HEK293 (cell line): Measurements from ENCODE around the gene LEMD1.

Experiments used
- CTCF ChIA-PET: fragments of 350-600 bp; formaldehyde crosslinking; extraction: SDS; loops from one replicate; lab custom pipeline; 2021; ENCODE audit warnings: antibody characterized with exemption; lab: Yijun Ruan, JAX
- POLR2A ChIA-PET: fragments of 300-600 bp; formaldehyde crosslinking; extraction: SDS; loops from one replicate; lab custom pipeline; 2020; ENCODE audit warnings: antibody characterized with exemption, inconsistent platforms; lab: Yijun Ruan, JAX
- H3K27ac ChIP-seq: fragments of 200-500 bp; sonication (Bioruptor generic); 2 replicates; pipeline ENCODE4 v1.5.1; 2014; ENCODE audit warnings: low read depth, low read length, control low read depth, inconsistent platforms; ENCODE audit errors: extremely low read depth
- H3K36me3 ChIP-seq, 2 experiments: fragments of 200-500 bp in 1 of 2; sonication (Bioruptor generic) in 1 of 2; 1 replicate in 1 of 2; 2 replicates in 1 of 2; pipeline ENCODE4 v1.5.1; 2014 to 2017; ENCODE audit warnings: inconsistent platforms in 2 of 2, low read length in 2 of 2; ENCODE audit not compliant: control insufficient read depth in 2 of 2, insufficient read depth in 1 of 2
- H3K4me1 ChIP-seq: fragments of 200-500 bp; sonication (Bioruptor generic); 2 replicates; pipeline ENCODE4 v1.5.1; 2014; ENCODE audit warnings: mild to moderate bottlenecking, low read length, inconsistent platforms; ENCODE audit not compliant: control insufficient read depth, insufficient read depth
- H3K4me3 ChIP-seq: 2 replicates; pipeline ENCODE4 v1.5.1; 2011; ENCODE audit warnings: low read depth, mild to moderate bottlenecking, control low read depth, low read length, moderate library complexity
- H3K9me3 ChIP-seq: fragments of 200-500 bp; sonication (Bioruptor generic); 2 replicates; pipeline ENCODE4 v1.5.1; 2014; ENCODE audit warnings: low read depth, low read length, inconsistent platforms; ENCODE audit not compliant: control insufficient read depth, insufficient read depth
- ATF2 ChIP-seq: fragments of 450-650 bp; formaldehyde crosslinking; IDR thresholded peaks from 2 replicates; pipeline ENCODE4 v1.5.1; 2016; ENCODE audit warnings: missing biosample characterization, missing genetic modification characterization, low read depth
- CTCF ChIP-seq: fragments of 450-650 bp; formaldehyde crosslinking; IDR thresholded peaks from 2 replicates; pipeline ENCODE4 v1.5.1; 2016; ENCODE audit warnings: missing biosample characterization, missing genetic modification characterization
- EGR2 ChIP-seq: fragments of 450-650 bp; formaldehyde crosslinking; IDR thresholded peaks from 2 replicates; pipeline ENCODE4 v1.5.1; 2016; ENCODE audit warnings: low read depth, missing biosample characterization, missing genetic modification characterization
- IKZF3 ChIP-seq: fragments of 450-650 bp; IDR thresholded peaks from 2 replicates; pipeline ENCODE4 v1.5.0; 2018; ENCODE audit warnings: missing biosample characterization, mild to moderate bottlenecking, missing genetic modification characterization, moderate library complexity
- PRDM6 ChIP-seq: fragments of 450-650 bp; formaldehyde crosslinking; IDR thresholded peaks from 2 replicates; pipeline ENCODE4 v1.5.1; 2017; ENCODE audit warnings: missing biosample characterization, missing genetic modification characterization
- ZBTB17 ChIP-seq: fragments of 450-650 bp; formaldehyde crosslinking; IDR thresholded peaks from 2 replicates; pipeline ENCODE4 v1.5.1; 2016; ENCODE audit warnings: missing biosample characterization, missing genetic modification characterization
- ZBTB49 ChIP-seq: fragments of 450-650 bp; formaldehyde crosslinking; IDR thresholded peaks from 2 replicates; pipeline ENCODE4 v1.5.1; 2016; ENCODE audit warnings: missing biosample characterization, missing genetic modification characterization, low read depth
- ZBTB7A ChIP-seq: fragments of 450-650 bp; formaldehyde crosslinking; IDR thresholded peaks from 2 replicates; pipeline ENCODE4 v1.5.1; 2016; ENCODE audit warnings: low read depth, missing biosample characterization, missing genetic modification characterization
- ZFHX2 ChIP-seq: fragments of 450-650 bp; formaldehyde crosslinking; conservative IDR thresholded peaks from 2 replicates; pipeline ENCODE4 v1.5.1; 2016; ENCODE audit warnings: missing biosample characterization, missing genetic modification characterization
- ZNF175 ChIP-seq: fragments of 450-650 bp; formaldehyde crosslinking; IDR thresholded peaks from 2 replicates; pipeline ENCODE4 v1.5.1; 2016; ENCODE audit warnings: missing biosample characterization, missing genetic modification characterization
- ZNF521 ChIP-seq: fragments of 450-650 bp; formaldehyde crosslinking; IDR thresholded peaks from 2 replicates; pipeline ENCODE4 v1.5.1; 2017; ENCODE audit warnings: missing biosample characterization, mild to moderate bottlenecking, missing genetic modification characterization
- ZNF585B ChIP-seq: fragments of 450-650 bp; formaldehyde crosslinking; IDR thresholded peaks from 2 replicates; pipeline ENCODE4 v1.5.1; 2016; ENCODE audit warnings: missing biosample characterization, missing genetic modification characterization
- ZNF664 ChIP-seq: fragments of 450-650 bp; formaldehyde crosslinking; IDR thresholded peaks from 2 replicates; pipeline ENCODE4 v1.5.1; 2016; ENCODE audit warnings: missing biosample characterization, missing genetic modification characterization
- ZNF76 ChIP-seq: fragments of 450-650 bp; formaldehyde crosslinking; IDR thresholded peaks from 2 replicates; pipeline ENCODE4; 2016; ENCODE audit warnings: low read depth, missing biosample characterization, missing genetic modification characterization, borderline replicate concordance

Gene LEMD1

GRCh38 chr1:205357567-205357966 is 64.3 kb downstream of the LEMD1 start:
- TF ChIP-seq ZBTB49 (no peak), CTCF (no peak), ZNF175 (tag by site-specific recombination) (no peak), ZBTB7A (tag by site-specific recombination) (no peak), ZNF521 (tag by site-specific recombination) (no peak), IKZF3 (tag by site-specific recombination) (no peak), ATF2 (tag by site-specific recombination) (no peak), ZNF664 (peak; percentile 91)
- Histone ChIP-seq H3K4me3 (no peak overlapping the region), H3K4me1 (no peaks in the 10 kb centered on the region), H3K36me3 (no peaks in the 10 kb centered on the region), H3K27ac (no peak overlapping the region), H3K9me3 (no peaks in the 10 kb centered on the region)
- ChIA-PET POLR2A (no interaction called here), CTCF (interaction anchor here (0.7 to 4.2 kb wide), 4 partner anchors 10 to 312 kb away, joined by 3 to 30 read pairs (median 6); no protein-coding TSS in a partner anchor)

GRCh38 chr1:205356440-205357139 is 65.3 kb downstream of the LEMD1 start, which contains the start of gene KLHDC8A:
TSS of gene KLHDC8A (minus strand) at chr1:205356922. CDS start at chr1:205343604, 13,318 bp downstream.
- H3K9me3 ChIP-seq: no peaks in the 10 kb centered on the region
- H3K27ac ChIP-seq: no peak within 1 kb of the TSS
- H3K4me3 ChIP-seq: no peak within 1 kb of the TSS
- H3K4me1 ChIP-seq: no peaks in the 10 kb centered on the region; the same call in 1 of the 2 replicates
- H3K36me3 ChIP-seq: no peaks in the 10 kb centered on the region
- POLR2A ChIA-PET: interaction anchor here (0.6 kb wide), 2 partner anchors 83 to 104 kb away, joined by 3 to 6 read pairs; no protein-coding TSS in a partner anchor
- TF ChIP-seq ZNF585B (tag by site-specific recombination) (no peak), ZFHX2 (tag by site-specific recombination) (peak; percentile 85), ZBTB17 (tag by site-specific recombination) (peak; percentile 69), ZNF76 (tag by site-specific recombination) (no peak), PRDM6 (tag by site-specific recombination) (no peak), EGR2 (tag by site-specific recombination) (peak; percentile 80)
- CTCF ChIA-PET: interaction anchor here (0.6 to 4.2 kb wide), 8 partner anchors 11 to 168 kb away, joined by 3 to 30 read pairs (median 4); no protein-coding TSS in a partner anchor
